HuH-7 (cell line): ENCODE results near the gene MCM7.
A peak's percentile ranks its signal among the peaks of the same experiment; 100 is the strongest.

Source experiments
- DNase-seq: peaks from one replicate; pipeline ENCODE4 v3.0.0; 2011; ENCODE audit warnings: low spot score

The MCM7 gene

GRCh38 chr7:100122568-100122967 lies 21.4 kb upstream of the MCM7 start:
- DNase-seq = no peak

- no peak for DNase-seq
Measured at GRCh38 chr7:100122067-100122466, 20.9 kb upstream of the MCM7 start.

- DNase-seq = no peak
Measured at GRCh38 chr7:100120733-100121036, 19.5 kb upstream of the MCM7 start.

GRCh38 chr7:100119970-100120732 lies 19.0 kb upstream of the MCM7 start:
- DNase-seq = peak; percentile 63

- peak; percentile 99 for DNase-seq
Measured at GRCh38 chr7:100119072-100119969, 18.1 kb upstream of the MCM7 start, which contains the start of the genes CNPY4 and TAF6. TSS of gene CNPY4 (plus strand) at chr7:100119634. CDS start at chr7:100119745, 111 bp downstream. TSS of gene TAF6 (minus strand) at chr7:100119358. CDS start at chr7:100114209, 5,149 bp downstream.

GRCh38 chr7:100118388-100119071 lies 17.3 kb upstream of the MCM7 start:
- no peak for DNase-seq

- DNase-seq = no peak
Measured at GRCh38 chr7:100115026-100115425, 13.8 kb upstream of the MCM7 start.

- no peak for DNase-seq
Measured at GRCh38 chr7:100111914-100112313, 10.7 kb upstream of the MCM7 start.

- DNase-seq = no peak
Measured at GRCh38 chr7:100111156-100111555, 10.0 kb upstream of the MCM7 start.

GRCh38 chr7:100109521-100110163 lies 8.4 kb upstream of the MCM7 start:
- DNase-seq = peak; percentile 59

- no peak for DNase-seq
Measured at GRCh38 chr7:100107890-100108289, 6.7 kb upstream of the MCM7 start.

- no peak for DNase-seq
Measured at GRCh38 chr7:100107125-100107737, 6.0 kb upstream of the MCM7 start.

- DNase-seq = no peak
Measured at GRCh38 chr7:100106633-100107032, 5.4 kb upstream of the MCM7 start.

- DNase-seq = no peak
Measured at GRCh38 chr7:100105534-100105933, 4.3 kb upstream of the MCM7 start.

- no peak for DNase-seq
Measured at GRCh38 chr7:100102950-100103840, 2.0 kb upstream of the MCM7 start.

- DNase-seq = peak; percentile 97
Measured at GRCh38 chr7:100100420-100101015, 679 bp downstream of the MCM7 start.

GRCh38 chr7:100099452-100099851 lies 1.7 kb downstream of the MCM7 start:
- DNase-seq = no peak

- no peak for DNase-seq
Measured at GRCh38 chr7:100098913-100099312, 2.3 kb downstream of the MCM7 start.

- no peak for DNase-seq
Measured at GRCh38 chr7:100095704-100096103, 5.5 kb downstream of the MCM7 start.

- no peak for DNase-seq
Measured at GRCh38 chr7:100095289-100095688, 5.9 kb downstream of the MCM7 start.
